HCT116 (cell line): ENCODE results near the gene MED13L. TPM values are rescaled to one million over a fixed set of nuclear protein-coding genes. Genes with fewer than 3 reads are reported as not detected.

Source experiments
- ATAC-seq: fragments of 200-7000 bp; cut with Tn5 transposase; 2 replicates; pipeline ENCODE4 v1.9.1; 2020; ENCODE audit warnings: mild to moderate bottlenecking, moderate library complexity
- BruUV-seq: library from RNA; stranded (reverse); fragments of 400-500 nt; replicated peaks from 2 replicates; lab custom pipeline; 2021; lab: Mats Ljungman, UMichigan
- CTCF ChIA-PET: fragments of 300-600 bp; sonication (Branson Sonifier 250); formaldehyde crosslinking; loops from one replicate; lab custom pipeline; 2021; ENCODE audit warnings: antibody characterized with exemption; lab: Charles Lee
- POLR2A ChIA-PET: fragments of 300-600, 350-600 bp; sonication (Branson Sonifier 250); formaldehyde crosslinking; loops from one replicate; lab custom pipeline; 2021; ENCODE audit warnings: antibody characterized with exemption; lab: Charles Lee
- RAD21 ChIA-PET, 2 experiments: fragments of 300-600 bp; sonication (Branson Sonifier 250); formaldehyde crosslinking; loops; one replicate each; lab custom pipeline; 2023; ENCODE audit warnings: low total read pairs in 2 of 2; ENCODE audit not compliant: uncharacterized antibody in 2 of 2, unreplicated experiment in 2 of 2, low non-redundant PET in 1 of 2; lab: Charles Lee
- DNase-seq: peaks from one replicate; pipeline ENCODE4 v3.0.0-alpha.2; 2010; ENCODE audit warnings: low read depth, low spot score
- H2AFZ ChIP-seq: fragments of 200-600 bp; shearing (Covaris generic), sonication (generic); 2 replicates; pipeline ENCODE4 v1.6.1; 2017; ENCODE audit warnings: low read depth, mixed run types, mixed read lengths, antibody characterized with exemption, low read length; ENCODE audit not compliant: poor library complexity, severe bottlenecking
- H3K27ac ChIP-seq: 2 replicates; pipeline ENCODE4 v1.5.1; 2012; ENCODE audit warnings: low read depth, low read length
- H3K27me3 ChIP-seq: fragments of 200-600 bp; sonication (generic); 2 replicates; pipeline ENCODE4 v1.6.1; 2016; ENCODE audit warnings: mixed run types, low read length, mixed read lengths; ENCODE audit not compliant: insufficient read depth
- H3K36me3 ChIP-seq, 2 experiments: fragments of 200-500 bp in 1 of 2; fragments of 200-600 bp in 1 of 2; sonication (Bioruptor generic) in 1 of 2; sonication (generic) in 1 of 2; 2 replicates each; pipeline versions ENCODE4 v1.5.1 to v1.6.1; 2014 to 2016; ENCODE audit warnings: low read length in 2 of 2, inconsistent platforms in 1 of 2, mixed read lengths in 1 of 2, mixed run types in 1 of 2; ENCODE audit not compliant: insufficient read depth in 2 of 2, control insufficient read depth in 1 of 2
- H3K4me1 ChIP-seq, 2 experiments: fragments of 200-600 bp in 1 of 2; sonication (generic) in 1 of 2; 2 replicates each; pipeline versions ENCODE4 v1.5.1 to v1.6.1; 2012 to 2017; ENCODE audit warnings: low read length in 2 of 2, inconsistent platforms in 1 of 2, mild to moderate bottlenecking in 1 of 2, mixed read lengths in 1 of 2, mixed run types in 1 of 2, moderate library complexity in 1 of 2; ENCODE audit not compliant: insufficient read depth in 2 of 2, control insufficient read depth in 1 of 2
- H3K4me2 ChIP-seq: fragments of 200-600 bp; sonication (generic); 2 replicates; pipeline ENCODE4 v1.6.1; 2017; ENCODE audit warnings: mixed run types, low read length, mixed read lengths
- H3K4me3 ChIP-seq, 2 experiments: fragments of 200-600 bp in 1 of 2; sonication (generic) in 1 of 2; replicated peaks in 1 of 2; 2 replicates each; pipeline ENCODE4 v1.5.1; 2011 to 2016; ENCODE audit warnings: low read length in 2 of 2, control low read depth in 1 of 2, low read depth in 1 of 2, mild to moderate bottlenecking in 1 of 2, mixed read lengths in 1 of 2, mixed run types in 1 of 2
- H3K79me2 ChIP-seq: fragments of 200-600 bp; sonication (generic); 2 replicates; pipeline ENCODE4 v1.6.1; 2017; ENCODE audit warnings: mild to moderate bottlenecking, mixed run types, low read length, moderate library complexity, mixed read lengths; ENCODE audit not compliant: insufficient read depth
- H3K9ac ChIP-seq: fragments of 200-600 bp; sonication (generic); 2 replicates; pipeline ENCODE4 v1.6.1; 2016; ENCODE audit warnings: low read length, mixed read lengths
- H3K9me2 ChIP-seq: fragments of 200-600 bp; sonication (generic), shearing (Covaris generic); 2 replicates; pipeline ENCODE4 v1.6.1; 2017; ENCODE audit warnings: mixed run types, mild to moderate bottlenecking, moderate library complexity; ENCODE audit not compliant: insufficient read depth
- H3K9me3 ChIP-seq, 2 experiments: fragments of 200-500 bp in 1 of 2; fragments of 200-600 bp in 1 of 2; sonication (Bioruptor generic) in 1 of 2; sonication (generic) in 1 of 2; 2 replicates each; pipeline ENCODE4 v1.6.1; 2014 to 2017; ENCODE audit warnings: low read length in 2 of 2, mixed read lengths in 2 of 2, inconsistent platforms in 1 of 2, low read depth in 1 of 2, mild to moderate bottlenecking in 1 of 2, mixed run types in 1 of 2, moderate library complexity in 1 of 2; ENCODE audit not compliant: control insufficient read depth in 1 of 2, insufficient read depth in 1 of 2
- H4K20me1 ChIP-seq: fragments of 200-600 bp; sonication (generic), shearing (Covaris generic); 2 replicates; pipeline ENCODE4 v1.6.1; 2017; ENCODE audit warnings: mixed run types, mild to moderate bottlenecking, moderate library complexity; ENCODE audit not compliant: insufficient read depth
- CBX3 ChIP-seq: IDR thresholded peaks from 2 replicates; pipeline ENCODE4 v1.6.1; 2012; ENCODE audit warnings: low read depth
- CEBPB ChIP-seq: IDR thresholded peaks from 2 replicates; pipeline ENCODE4 v1.6.1; 2012; ENCODE audit warnings: low read depth
- EZH2 ChIP-seq: fragments of 200-600 bp; sonication (generic); IDR thresholded peaks from 2 replicates; pipeline ENCODE4 v1.6.1; 2017; ENCODE audit warnings: antibody characterized with exemption, mixed run types
- EZH2phosphoT487 ChIP-seq: fragments of 200-600 bp; IDR thresholded peaks from 2 replicates; pipeline ENCODE4 v1.6.1; 2018; ENCODE audit warnings: antibody characterized with exemption, borderline replicate concordance
- FOSL1 ChIP-seq: IDR thresholded peaks from 2 replicates; pipeline ENCODE4 v1.6.1; 2012; ENCODE audit warnings: low read depth
- JUND ChIP-seq: IDR thresholded peaks from 2 replicates; pipeline ENCODE4 v1.6.1; 2012
- MAX ChIP-seq: IDR thresholded peaks from 2 replicates; pipeline ENCODE4 v1.6.1; 2012
- POLR2A ChIP-seq: IDR thresholded peaks from 2 replicates; pipeline ENCODE4 v1.7.0; 2011; ENCODE audit warnings: borderline replicate concordance; ENCODE audit not compliant: insufficient read depth, insufficient read length; ENCODE audit errors: extremely low read depth
- POLR2AphosphoS5 ChIP-seq: IDR thresholded peaks from 2 replicates; pipeline ENCODE4 v1.6.1; 2011; ENCODE audit warnings: mild to moderate bottlenecking, low read depth, low read length, moderate library complexity
- SP1 ChIP-seq: IDR thresholded peaks from 2 replicates; pipeline ENCODE4 v1.6.1; 2012; ENCODE audit warnings: low read depth
- SRF ChIP-seq: IDR thresholded peaks from 2 replicates; pipeline ENCODE4 v1.6.1; 2012; ENCODE audit warnings: low read depth
- TCF7L2 ChIP-seq: IDR thresholded peaks from 2 replicates; pipeline ENCODE4 v1.7.0; 2011; ENCODE audit warnings: borderline replicate concordance, inconsistent platforms; ENCODE audit not compliant: insufficient read depth, insufficient read length; ENCODE audit errors: extremely low read depth
- YY1 ChIP-seq: IDR thresholded peaks from 2 replicates; pipeline ENCODE4 v1.6.1; 2011; ENCODE audit warnings: low read length, low read depth, moderate library complexity, mild to moderate bottlenecking; ENCODE audit not compliant: insufficient replicate concordance; ENCODE audit errors: extremely low read depth
- ZFX ChIP-seq: fragments of 450-650 bp; IDR thresholded peaks from 2 replicates; pipeline ENCODE4 v1.6.1; 2017
- intact Hi-C: fragments of 100-400 bp; cut with micrococcal nuclease; formaldehyde crosslinking; loops from 2 replicates; pipeline ENCODE4 v1.10.0; 2022
- total RNA-seq: library from RNA; stranded (reverse); gene quantifications from one replicate; pipeline ENCODE4 v1.2.1, GENCODE V29; 2021; ENCODE audit not compliant: unreplicated experiment
- TF ChIP-seq, protein P1 (sequence below): IDR thresholded peaks from 2 replicates; pipeline ENCODE4 v1.6.1; 2011; ENCODE audit warnings: mild to moderate bottlenecking, low read length, moderate library complexity; ENCODE audit not compliant: insufficient replicate concordance; ENCODE audit errors: extremely low read depth
- TF ChIP-seq, protein P2 (sequence below): IDR thresholded peaks from 2 replicates; pipeline ENCODE4 v1.6.1; 2012; ENCODE audit warnings: low read depth

Gene MED13L
- total RNA-seq, 1 experiment from 2014 or later = 176 TPM

DNA sequence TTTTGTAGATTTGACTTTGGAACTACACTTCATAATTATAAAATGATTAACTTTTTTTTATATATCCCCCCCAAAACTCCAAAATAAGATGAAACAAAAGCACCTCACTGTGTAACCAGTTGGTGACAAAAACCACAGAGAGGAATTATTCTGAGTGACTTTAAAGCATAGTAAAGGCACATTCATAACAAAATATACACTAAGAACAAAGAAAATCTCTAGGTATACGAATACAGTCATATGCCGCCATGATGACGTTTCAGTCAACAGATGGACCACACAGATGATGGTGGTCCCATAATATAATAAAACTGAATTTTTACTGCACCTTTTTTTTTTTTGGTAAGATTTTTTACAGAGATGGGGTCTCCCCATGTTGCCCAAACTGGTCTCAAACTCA is 70.7 kb downstream of the MED13L start:
- ChIA-PET POLR2A (no interaction called here), RAD21 (no interaction called here), CTCF (no interaction called here)
- Histone ChIP-seq H3K4me1 (peaks cover 0 to 3% of the 10 kb centered on the region in 2 experiments; a peak in 1 of 4 replicates), H3K9me2 (no peaks in the 10 kb centered on the region), H3K27me3 (no peaks in the 10 kb centered on the region), H3K9ac (no peak overlapping the region), H2AFZ (no peak overlapping the region), H3K4me2 (no peak overlapping the region), H3K27ac (no peak overlapping the region), H3K4me3 (no peak overlapping the region), H3K9me3 (no peaks in the 10 kb centered on the region), H3K79me2 (peaks cover 99% of the 10 kb centered on the region), H4K20me1 (peaks cover 56% of the 10 kb centered on the region), H3K36me3 (peaks cover 0 to 7% of the 10 kb centered on the region in 2 experiments; a peak in 1 of 4 replicates)
- no peak for ATAC-seq
- DNase-seq = no peak
- intact Hi-C loops = no loop called here
- no TSS peak for BruUV-seq
- TF ChIP-seq, protein P1, sequence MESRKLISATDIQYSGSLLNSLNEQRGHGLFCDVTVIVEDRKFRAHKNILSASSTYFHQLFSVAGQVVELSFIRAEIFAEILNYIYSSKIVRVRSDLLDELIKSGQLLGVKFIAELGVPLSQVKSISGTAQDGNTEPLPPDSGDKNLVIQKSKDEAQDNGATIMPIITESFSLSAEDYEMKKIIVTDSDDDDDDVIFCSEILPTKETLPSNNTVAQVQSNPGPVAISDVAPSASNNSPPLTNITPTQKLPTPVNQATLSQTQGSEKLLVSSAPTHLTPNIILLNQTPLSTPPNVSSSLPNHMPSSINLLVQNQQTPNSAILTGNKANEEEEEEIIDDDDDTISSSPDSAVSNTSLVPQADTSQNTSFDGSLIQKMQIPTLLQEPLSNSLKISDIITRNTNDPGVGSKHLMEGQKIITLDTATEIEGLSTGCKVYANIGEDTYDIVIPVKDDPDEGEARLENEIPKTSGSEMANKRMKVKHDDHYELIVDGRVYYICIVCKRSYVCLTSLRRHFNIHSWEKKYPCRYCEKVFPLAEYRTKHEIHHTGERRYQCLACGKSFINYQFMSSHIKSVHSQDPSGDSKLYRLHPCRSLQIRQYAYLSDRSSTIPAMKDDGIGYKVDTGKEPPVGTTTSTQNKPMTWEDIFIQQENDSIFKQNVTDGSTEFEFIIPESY = no peak
- TF ChIP-seq CBX3 (no peak), SRF (no peak), YY1 (no peak)

DNA sequence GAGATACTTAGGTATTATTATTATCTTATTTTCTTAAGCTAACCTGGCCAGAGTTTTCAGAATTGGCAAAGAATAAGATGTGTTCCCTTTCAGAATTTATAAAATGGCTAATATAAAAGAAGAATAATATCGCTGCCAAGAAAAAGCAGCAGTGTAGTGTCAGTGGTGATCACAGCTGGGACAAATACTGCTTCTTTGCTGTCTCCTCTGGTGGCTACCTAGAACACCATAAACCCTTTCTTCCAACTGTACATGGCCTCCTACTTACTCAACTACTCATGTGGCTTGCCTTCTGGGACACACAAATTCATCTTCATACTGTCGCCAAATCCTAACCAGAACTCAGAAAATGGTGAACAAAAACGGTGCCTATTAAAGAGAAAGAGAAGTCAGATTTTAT is 72.7 kb downstream of the MED13L start:
- DNase-seq = no peak
- H3K9me2 ChIP-seq = no peaks in the 10 kb centered on the region
- H2AFZ ChIP-seq = no peak overlapping the region
- H4K20me1 ChIP-seq = peaks cover 54% of the 10 kb centered on the region
- no peak for ATAC-seq
- no peaks in the 10 kb centered on the region for H3K9me3 ChIP-seq
- no peak overlapping the region for H3K4me2 ChIP-seq
- no peak overlapping the region for H3K4me3 ChIP-seq
- no peak overlapping the region for H3K9ac ChIP-seq
- peaks cover 0 to 7% of the 10 kb centered on the region in 2 experiments; a peak in 1 of 4 replicates for H3K36me3 ChIP-seq
- POLR2A ChIA-PET = no interaction called here
- CTCF ChIA-PET = no interaction called here
- no TSS peak for BruUV-seq
- H3K27me3 ChIP-seq = no peaks in the 10 kb centered on the region
- intact Hi-C loops = no loop called here
- RAD21 ChIA-PET = no interaction called here
- H3K27ac ChIP-seq = no peak overlapping the region
- H3K4me1 ChIP-seq = peaks cover 0 to 3% of the 10 kb centered on the region in 2 experiments; a peak in 1 of 4 replicates
- peaks cover 100% of the 10 kb centered on the region for H3K79me2 ChIP-seq
- TF ChIP-seq EZH2phosphoT487 (no peak), CEBPB (no peak), POLR2AphosphoS5 (no peak), SP1 (no peak), YY1 (no peak), MAX (no peak), EZH2 (no peak), TCF7L2 (no peak), CBX3 (no peak), FOSL1 (no peak), POLR2A (no peak), ZFX (no peak), JUND (no peak), SRF (no peak)
- TF ChIP-seq, protein P2, sequence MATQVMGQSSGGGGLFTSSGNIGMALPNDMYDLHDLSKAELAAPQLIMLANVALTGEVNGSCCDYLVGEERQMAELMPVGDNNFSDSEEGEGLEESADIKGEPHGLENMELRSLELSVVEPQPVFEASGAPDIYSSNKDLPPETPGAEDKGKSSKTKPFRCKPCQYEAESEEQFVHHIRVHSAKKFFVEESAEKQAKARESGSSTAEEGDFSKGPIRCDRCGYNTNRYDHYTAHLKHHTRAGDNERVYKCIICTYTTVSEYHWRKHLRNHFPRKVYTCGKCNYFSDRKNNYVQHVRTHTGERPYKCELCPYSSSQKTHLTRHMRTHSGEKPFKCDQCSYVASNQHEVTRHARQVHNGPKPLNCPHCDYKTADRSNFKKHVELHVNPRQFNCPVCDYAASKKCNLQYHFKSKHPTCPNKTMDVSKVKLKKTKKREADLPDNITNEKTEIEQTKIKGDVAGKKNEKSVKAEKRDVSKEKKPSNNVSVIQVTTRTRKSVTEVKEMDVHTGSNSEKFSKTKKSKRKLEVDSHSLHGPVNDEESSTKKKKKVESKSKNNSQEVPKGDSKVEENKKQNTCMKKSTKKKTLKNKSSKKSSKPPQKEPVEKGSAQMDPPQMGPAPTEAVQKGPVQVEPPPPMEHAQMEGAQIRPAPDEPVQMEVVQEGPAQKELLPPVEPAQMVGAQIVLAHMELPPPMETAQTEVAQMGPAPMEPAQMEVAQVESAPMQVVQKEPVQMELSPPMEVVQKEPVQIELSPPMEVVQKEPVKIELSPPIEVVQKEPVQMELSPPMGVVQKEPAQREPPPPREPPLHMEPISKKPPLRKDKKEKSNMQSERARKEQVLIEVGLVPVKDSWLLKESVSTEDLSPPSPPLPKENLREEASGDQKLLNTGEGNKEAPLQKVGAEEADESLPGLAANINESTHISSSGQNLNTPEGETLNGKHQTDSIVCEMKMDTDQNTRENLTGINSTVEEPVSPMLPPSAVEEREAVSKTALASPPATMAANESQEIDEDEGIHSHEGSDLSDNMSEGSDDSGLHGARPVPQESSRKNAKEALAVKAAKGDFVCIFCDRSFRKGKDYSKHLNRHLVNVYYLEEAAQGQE = no peak
